Measurements from ENCODE around the gene SCAF11. TPM values are rescaled to one million over a fixed set of nuclear protein-coding genes. Genes with fewer than 3 reads are reported as not detected.

Gene SCAF11
- total RNA-seq, 2 donors from 2014 or later: 74.7 to 89.2 TPM

DNA sequence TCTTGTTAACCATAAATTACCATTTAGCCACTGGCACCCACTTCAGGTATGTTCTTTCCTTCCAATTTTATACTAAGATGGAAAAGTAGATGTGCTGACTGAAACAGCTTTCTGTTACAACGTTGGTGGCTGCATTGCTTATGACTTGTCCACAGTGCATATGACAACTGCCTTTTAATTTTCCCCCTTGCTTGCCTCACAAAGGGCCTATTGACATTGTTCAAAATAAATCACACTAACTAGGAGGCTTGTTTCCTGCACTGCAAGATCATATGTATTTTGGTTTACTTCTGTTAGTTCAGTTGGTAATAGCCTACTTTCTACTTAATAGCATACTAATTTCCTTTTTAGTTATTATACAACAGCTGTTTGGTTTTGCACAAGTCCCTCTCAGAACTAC lies 55.4 kb downstream of the SCAF11 start:
- ATAC-seq (no peak), DNase-seq (no peak)
- intact Hi-C loops (cut with DNase I): no loop called here

DNA sequence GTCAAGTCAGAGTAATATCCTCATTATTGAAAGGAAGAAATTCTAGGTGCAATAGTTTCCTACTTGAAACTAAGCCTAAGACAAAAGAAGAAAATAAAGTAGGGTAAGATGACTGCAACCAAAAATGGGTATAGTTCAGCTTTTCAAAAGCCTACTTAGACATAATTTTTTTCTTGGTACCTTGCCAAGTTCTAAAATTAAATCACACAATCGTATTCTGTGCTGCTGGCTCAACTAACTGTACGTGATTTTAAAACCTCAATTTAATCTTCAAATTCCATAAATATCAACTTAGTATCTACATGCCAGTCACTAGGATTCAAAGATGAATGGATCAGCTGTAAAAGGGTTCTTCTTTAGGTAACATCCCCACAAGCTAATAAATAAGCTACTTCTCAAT lies 56.9 kb downstream of the SCAF11 start:
- intact Hi-C loops (cut with DNase I): no loop called here
- ATAC-seq (no peak), DNase-seq (no peak)

DNA sequence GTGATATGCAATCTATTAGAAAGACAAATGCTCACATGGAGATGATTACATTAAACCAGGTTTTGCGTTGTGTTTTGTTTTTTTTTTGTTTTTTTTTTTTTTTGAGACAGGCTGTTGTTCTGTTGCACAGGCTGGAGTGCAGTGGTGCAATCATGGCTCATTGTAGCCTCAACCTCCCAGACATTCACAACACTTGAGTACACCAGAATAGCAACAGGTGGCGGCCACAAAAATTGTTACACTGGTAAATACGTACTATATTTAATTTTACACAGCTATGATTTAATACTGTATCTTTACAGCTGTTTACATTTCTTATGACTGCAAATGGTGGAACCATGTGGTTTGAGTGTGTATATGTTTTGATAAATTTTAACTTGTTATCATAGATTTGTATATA lies 60.0 kb downstream of the SCAF11 start:
- intact Hi-C loops (cut with DNase I): no loop called here
- no peak for ATAC-seq
- DNase-seq: no peak

DNA sequence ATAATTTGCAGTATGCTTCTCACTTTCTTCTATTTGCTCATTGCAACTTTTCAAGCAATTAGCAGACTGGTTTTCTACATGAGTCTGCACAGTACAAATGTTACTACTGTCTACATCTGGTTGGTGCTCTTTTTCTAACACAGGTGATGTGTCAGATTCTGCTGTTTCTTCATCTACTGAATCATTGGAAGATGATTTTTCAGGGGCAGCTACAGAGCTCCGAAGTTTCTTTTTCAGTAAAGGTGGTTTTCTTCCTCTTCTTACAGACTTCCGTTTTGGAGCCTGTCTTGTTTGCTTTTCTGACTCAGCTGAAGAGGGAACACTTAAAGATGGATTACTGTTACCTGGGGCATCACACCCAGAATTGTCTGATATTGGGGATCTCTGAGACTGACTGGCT lies 62.1 kb downstream of the SCAF11 start:
- intact Hi-C loops (cut with DNase I): no loop called here
- DNase-seq (no peak), ATAC-seq (no peak)

DNA sequence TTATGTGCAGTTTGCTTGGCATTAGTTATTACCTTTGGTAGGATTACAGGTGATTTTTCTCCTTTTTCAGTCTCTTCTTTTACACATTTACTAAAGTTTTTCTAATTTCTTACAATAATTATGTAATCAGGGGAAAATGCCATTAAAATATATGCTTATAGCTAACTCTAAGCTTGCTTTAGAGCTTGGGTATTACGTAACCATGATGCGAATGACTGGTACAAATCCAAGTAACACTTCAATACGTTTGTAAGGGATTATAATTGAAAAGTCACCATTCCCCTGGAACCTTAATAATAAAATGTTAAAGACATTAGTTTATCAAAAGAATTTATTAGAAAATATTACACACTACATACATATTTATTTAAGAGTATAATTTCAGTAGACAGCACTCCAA lies 71.6 kb downstream of the SCAF11 start:
- ATAC-seq (no peak), DNase-seq (no peak)
- intact Hi-C loops (cut with DNase I): no loop called here

DNA sequence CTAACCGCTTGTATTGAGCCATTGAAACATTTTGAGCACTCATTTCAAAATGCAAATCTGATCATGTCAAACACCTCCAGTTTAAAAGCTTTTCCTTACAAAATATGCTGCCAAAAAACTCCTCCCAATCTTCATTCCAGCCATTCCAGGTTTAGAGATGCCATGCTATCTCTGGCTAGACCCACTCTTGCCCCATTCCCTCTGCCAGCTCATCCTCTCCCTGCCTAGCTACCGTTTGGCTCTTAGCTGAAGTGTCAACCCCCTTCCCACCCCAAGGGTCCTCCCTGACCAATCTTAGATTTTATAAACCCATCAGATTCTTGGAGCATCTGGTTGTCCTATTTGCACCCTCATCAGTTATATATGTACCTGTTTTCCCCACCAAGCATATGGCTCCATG lies 75.0 kb downstream of the SCAF11 start:
- DNase-seq: no peak
- intact Hi-C loops (cut with DNase I): no loop called here
- no peak for ATAC-seq

DNA sequence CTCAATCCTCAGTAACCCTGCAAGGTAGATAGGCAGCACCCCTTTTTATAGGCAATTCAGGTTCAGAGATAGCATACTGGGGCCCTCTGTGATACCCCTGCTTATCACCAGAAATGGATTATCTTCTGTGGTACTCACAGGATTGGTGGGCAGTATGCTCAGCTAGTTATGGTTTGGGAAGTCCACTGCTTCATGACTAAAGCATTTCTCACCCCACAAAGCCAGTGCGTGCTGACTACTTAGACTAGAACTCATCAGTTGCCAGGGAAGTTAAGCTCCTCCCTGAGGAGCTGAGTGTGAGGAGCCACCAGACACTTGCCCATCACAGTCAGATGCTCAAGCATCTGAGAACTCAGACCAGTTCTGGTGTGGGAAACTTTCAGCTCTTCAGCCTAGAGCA lies 76.3 kb downstream of the SCAF11 start:
- ATAC-seq: peak; percentile 20 to 65
- DNase-seq: no peak
- intact Hi-C loops (cut with DNase I): no loop called here

DNA sequence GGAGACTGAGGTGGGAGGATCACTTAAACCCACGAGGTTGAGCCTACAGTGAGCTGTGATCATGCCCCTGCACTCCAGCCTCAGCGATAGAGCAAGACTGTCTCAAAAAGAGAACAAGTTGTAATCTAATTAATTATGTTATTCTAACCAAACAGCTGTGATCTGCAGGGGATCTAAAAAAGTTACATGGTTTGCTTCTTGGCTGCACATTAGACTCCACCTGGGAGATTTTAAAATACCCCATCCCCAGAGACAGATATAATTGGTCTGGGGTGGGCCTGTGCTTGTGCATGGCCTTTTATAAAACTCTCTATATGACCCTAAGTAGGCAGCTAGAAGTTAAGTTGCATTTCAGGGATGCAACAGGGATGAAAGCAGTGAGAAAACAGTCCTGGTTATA lies 76.7 kb downstream of the SCAF11 start:
- intact Hi-C loops (cut with DNase I): no loop called here
- DNase-seq (no peak), ATAC-seq (no peak)

DNA sequence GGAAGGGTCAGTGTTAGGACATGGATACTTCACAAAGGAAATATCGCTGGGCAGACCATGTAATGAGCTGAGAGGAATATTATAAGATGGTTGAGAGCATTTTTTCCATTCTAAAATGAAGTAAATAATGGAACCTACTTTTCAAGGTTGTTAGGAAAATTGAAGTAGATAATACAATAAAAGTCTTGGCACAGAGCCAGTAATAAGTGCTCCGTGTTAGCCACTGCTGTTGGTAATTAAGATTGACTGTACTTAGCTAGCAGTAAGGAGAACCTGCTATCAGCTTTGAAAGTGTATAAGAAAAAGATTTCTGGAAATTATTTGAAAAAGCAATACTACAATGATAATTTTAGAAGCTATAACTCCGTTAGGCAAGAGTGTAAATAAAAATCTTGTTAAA lies 77.6 kb downstream of the SCAF11 start:
- no peak for ATAC-seq
- intact Hi-C loops (cut with DNase I): no loop called here
- no peak for DNase-seq

DNA sequence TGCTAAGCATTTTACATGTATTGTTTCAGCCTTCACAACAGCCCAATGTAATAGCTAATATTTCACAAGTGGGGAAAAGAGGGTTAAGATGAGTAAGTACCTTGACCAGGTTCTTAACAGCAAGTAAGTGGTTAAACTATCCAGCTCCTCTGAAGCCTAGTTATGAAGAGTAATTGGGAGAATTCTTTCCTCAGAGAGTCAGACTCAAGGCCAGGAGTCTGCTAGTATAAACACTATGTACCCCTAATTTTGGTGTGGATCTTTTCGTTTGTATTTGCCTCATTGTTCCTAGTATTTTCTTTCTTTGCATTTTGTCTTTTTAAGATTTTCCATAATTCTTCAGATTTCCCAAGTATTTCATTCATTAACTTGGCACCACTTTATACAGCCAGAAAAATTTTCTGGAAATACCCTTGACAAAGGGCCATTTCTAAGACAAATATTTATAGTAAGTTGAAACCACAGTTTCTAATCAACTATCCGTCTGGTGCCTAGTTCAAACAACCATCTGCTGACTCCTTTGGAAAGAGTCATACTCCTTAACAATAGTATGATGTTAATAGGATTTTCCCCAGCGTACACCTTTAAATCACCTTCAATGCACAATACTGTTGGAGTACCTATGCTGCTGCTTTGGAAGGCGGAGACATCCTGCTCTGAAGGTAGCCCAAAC lies 81.2 kb downstream of the SCAF11 start:
- DNase-seq (no peak), ATAC-seq (no peak)
- intact Hi-C loops (cut with DNase I): no loop called here

DNA sequence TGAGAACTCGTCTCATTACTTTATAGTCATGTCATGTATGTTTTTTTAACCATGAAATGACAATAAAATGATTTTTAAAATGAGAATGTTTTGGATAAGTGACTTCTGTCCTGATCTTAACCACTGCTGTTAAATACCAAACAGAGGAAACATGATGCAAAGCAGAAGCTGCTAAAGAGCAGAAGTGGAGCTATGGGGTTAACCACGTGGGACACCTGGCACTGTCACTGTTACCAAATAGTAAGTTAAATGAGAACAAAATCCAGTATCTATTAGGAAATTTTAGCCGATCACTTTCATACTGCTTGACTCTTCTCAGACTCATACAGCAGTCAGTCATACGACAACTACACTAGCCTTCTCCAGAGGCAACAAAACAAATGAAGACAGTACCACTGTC lies 82.4 kb downstream of the SCAF11 start:
- no peak for DNase-seq
- intact Hi-C loops (cut with DNase I): no loop called here
- ATAC-seq: no peak

DNA sequence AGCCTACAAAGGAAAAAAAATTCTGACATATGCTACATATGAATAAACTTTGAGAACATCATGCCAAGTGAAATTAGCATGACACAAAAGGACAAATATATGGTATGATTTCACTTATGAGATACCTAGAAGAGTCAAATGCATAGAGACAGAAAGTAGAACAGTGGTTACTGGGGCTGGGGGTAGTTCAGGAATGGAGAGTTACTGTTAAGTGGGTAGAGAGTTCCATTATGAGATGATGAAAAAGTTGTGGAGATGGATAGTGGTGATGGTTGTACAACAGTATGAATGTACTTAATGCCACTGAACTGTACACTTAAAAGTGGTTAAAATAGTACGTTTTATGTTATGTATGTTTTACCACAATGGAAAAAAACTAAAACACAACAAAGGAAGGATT lies 92.3 kb downstream of the SCAF11 start:
- no peak for DNase-seq
- ATAC-seq: no peak
- intact Hi-C loops (cut with DNase I): no loop called here

DNA sequence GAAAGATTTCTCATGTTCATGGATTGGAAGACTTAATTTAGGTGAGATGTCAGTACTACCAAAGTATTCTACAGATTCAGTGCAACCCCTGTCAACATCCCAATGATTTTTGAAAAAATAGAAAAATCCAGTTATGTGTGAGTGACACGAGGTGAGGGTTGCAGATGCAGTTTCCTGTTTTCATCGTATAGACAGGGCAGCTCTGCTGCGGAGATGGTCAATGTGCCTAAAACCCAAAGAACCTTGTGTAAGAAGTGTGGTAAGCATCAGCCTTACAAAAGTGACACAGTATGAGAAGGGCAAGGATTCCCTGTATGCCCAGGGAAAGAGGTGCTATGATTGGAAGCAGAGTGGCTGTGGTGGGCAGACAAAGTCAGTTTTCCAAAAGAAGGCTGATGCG lies 94.4 kb downstream of the SCAF11 start:
- intact Hi-C loops (cut with DNase I): no loop called here
- no peak for ATAC-seq
- DNase-seq: no peak

DNA sequence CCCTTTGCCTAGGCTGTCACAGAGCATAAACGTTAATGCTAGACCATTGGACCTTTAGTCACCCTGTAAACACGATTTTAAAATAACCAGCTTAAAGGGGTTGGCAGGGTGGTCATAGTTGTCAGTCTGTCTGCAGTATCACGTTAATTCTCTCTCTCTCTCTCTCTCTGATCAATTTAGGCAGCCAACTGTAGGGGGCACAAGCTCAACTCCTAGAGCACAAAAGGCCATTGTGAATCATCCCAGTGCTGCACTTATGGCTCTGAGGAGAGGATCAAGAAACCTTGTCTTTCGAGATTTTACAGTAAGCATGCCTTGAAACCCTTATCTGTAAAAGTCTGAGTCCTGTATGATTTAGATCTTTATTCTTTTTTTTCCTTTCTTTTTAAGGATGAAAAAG lies 97.1 kb downstream of the SCAF11 start:
- ATAC-seq: no peak
- intact Hi-C loops (cut with DNase I): no loop called here

DNA sequence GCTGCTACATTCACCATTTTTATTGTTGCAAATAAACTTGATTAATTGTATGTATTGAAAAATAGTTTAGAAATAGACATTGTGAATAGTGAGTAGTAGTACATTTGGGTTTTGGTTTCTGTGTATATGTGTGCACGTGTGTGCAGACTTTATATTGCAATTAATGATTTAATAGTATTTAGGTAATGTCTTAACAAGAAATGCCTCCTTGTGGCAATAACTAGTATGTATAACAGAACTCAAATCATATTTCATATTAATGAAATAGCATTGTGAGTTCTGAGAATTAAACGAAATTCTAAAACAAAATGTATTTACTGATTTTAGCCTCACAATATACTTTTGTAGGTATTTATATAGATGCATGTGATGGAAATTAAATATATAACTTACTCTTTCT lies 100.1 kb downstream of the SCAF11 start:
- intact Hi-C loops (cut with DNase I): no loop called here
- ATAC-seq: no peak
- no peak for DNase-seq

More for the DNA sequence above, 97.1 kb downstream of the SCAF11 start:
- DNase-seq: no peak

DNA sequence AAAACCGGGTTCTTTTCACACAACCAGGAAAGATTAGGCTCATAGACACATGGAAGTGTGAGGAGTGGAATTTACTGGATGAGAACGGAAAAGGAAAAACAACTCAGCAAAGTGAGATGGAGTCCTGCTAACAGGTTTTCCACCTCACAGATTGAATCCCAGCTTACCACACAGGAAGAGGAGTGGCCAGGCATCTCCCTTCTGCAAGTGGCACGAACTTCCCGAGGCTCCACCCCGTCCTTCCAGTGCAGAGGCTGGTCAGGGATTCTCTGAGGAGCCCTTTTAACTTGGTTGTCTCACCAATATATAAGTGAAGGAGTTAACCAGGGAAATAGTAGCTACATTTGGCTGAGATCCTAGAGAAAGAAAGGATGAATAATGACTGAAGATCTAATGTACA lies 102.8 kb downstream of the SCAF11 start:
- ATAC-seq (no peak), DNase-seq (no peak)
- intact Hi-C loops (cut with DNase I): no loop called here

DNA sequence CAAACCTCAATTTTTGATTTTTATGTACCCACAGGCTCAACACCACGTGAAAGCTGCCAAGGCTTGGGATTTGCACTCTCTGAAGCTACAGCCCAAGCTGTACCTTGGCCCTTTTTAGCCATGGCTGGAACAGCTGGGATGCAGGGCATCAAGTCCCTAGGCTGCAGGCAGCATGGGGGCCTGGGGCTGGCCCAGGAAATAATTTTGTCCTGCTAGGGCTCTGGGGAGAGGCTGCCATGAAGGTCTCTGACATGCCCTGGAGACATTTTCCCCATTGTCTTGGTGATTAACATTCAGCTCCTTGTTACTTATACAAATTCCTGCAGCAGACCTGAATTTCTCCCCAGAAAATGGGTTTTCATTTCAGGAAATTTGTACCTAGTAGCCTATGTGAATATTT lies 103.7 kb downstream of the SCAF11 start:
- DNase-seq: no peak
- intact Hi-C loops (cut with DNase I): no loop called here
- no peak for ATAC-seq

DNA sequence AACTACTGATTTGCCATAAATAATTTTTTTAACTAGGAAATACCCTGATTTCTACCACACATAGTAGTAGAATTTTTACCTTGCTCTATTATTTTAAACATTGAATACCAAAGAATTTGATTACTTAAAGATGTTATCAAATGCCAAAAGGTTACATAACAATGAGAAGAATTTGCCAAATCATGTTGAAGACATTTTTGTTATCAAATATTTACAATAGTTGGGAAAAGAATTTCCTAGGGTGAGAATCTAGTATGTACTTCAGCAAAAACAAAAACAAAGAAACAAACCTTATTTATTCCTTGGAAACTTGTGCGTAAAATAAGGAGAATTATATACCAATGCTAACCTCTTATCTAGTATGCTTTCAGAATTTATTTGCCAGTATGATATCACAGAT lies 107.2 kb downstream of the SCAF11 start:
- intact Hi-C loops (cut with DNase I): no loop called here
- ATAC-seq (no peak), DNase-seq (no peak)

DNA sequence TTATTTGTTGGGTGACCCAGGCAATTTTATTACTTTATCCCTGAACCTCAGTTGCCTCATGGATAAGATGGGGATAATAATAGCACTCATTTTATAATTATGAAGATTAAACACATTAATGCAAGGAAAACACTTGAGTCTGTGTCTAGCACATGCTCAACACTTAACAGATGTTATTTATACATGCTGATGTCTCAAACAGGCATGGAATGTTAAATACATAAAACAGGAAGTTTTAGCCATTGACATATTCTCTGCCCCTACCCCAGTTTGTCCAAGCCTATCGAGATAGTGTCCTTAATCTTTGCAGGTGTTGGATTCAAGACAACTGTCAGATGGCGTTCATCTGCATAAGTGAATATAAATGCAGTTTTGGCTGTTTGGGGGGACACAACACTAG lies 109.8 kb downstream of the SCAF11 start:
- ATAC-seq (no peak), DNase-seq (no peak)
- intact Hi-C loops (cut with DNase I): no loop called here

DNA sequence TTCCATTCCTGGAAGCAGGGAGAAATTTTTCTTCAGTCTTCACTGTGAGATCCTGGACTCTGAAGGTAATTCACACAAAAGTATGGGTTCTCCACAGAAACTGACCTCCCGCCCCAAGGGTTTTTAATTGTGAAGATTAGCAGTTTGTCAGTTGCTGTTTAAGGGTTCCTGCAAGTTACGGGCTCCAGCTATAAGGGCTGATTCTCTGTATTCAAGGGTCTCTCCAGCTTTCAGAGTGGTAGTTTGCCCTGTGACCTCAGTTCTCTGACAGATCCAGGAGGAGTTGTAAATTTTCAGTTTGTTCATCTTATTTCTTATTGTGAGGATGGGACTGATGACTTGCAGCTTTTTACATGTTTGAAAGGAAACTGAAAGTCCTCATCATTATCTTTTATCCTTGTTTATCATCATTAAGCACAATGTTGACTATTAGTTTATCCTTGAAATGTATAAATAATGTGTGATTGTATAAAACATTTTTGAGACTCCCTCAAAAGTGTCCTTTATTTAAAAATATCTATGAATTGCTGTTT lies 110.9 kb downstream of the SCAF11 start:
- intact Hi-C loops (cut with DNase I): no loop called here
- ATAC-seq (no peak), DNase-seq (no peak)

DNA sequence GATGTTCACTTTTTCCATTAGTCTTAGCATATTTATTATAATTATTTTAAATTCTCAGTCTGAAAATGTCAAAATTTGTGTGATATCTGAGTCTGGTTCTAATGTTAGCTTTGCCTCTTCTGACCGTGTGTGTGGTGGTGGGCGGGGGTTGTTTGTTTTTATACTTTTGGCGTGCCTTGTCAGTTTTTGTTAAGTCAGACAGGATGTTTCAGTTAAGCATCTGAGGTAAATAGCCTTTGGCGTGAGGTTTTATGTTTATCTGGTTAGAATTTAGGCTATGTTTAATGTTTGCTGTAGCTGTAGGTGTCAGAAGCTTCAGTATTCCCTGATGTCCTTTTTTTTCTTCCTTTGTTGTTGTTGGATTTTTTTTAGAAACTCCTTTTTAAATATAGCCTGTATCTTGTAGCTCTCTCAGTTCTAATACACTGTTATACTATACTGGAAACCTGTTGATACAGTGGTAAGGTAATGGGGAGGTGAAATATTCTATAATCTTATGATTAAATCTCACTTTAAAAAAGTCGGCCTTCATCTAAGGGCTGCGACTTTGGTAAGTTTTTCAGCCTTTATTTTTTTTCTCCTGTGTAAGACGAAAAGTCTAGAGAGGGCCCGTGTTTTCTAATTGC lies 111.6 kb downstream of the SCAF11 start:
- no peak for DNase-seq
- ATAC-seq: no peak
- intact Hi-C loops (cut with DNase I): no loop called here
